SU-DHL-6 (cell line): ENCODE data around the gene PARVB.

Experiments used
- H2AFZ ChIP-seq: fragments of 200-600 bp; sonication (generic); 2 replicates; pipeline ENCODE4 v1.6.1; 2014; ENCODE audit warnings: low read depth, mild to moderate bottlenecking, moderate library complexity, mixed read lengths, antibody characterized with exemption, low read length; ENCODE audit not compliant: severe bottlenecking
- H3F3A ChIP-seq: fragments of 200-600 bp; shearing (Covaris generic); 2 replicates; pipeline ENCODE4 v1.6.0; 2016; ENCODE audit warnings: antibody characterized with exemption, mild to moderate bottlenecking; ENCODE audit not compliant: insufficient read depth
- H3K27ac ChIP-seq: fragments of 200-600 bp; sonication (generic); 2 replicates; pipeline ENCODE4 v1.5.1; 2016; ENCODE audit warnings: low read depth, mild to moderate bottlenecking, low read length, moderate library complexity, mixed read lengths
- H3K27me3 ChIP-seq: fragments of 200-600 bp; sonication (generic), shearing (Covaris generic); 2 replicates; pipeline ENCODE4 v1.6.0; 2014; ENCODE audit warnings: mild to moderate bottlenecking, low read length
- H3K36me3 ChIP-seq: fragments of 200-600 bp; sonication (generic); 2 replicates; pipeline ENCODE4 v1.6.1; 2014; ENCODE audit warnings: mild to moderate bottlenecking, low read length, mixed read lengths
- H3K4me2 ChIP-seq: fragments of 300-600, 200-600 bp; shearing (Covaris generic), sonication (generic); 2 replicates; pipeline ENCODE4 v1.6.0; 2014; ENCODE audit warnings: low read length, low read depth, mild to moderate bottlenecking; ENCODE audit not compliant: poor library complexity, severe bottlenecking
- H3K4me3 ChIP-seq: fragments of 200-600 bp; sonication (generic); 2 replicates; pipeline ENCODE4 v1.5.1; 2014; ENCODE audit warnings: antibody characterized with exemption, low read length, mild to moderate bottlenecking, mixed read lengths; ENCODE audit not compliant: insufficient read depth, poor library complexity, severe bottlenecking
- H3K79me2 ChIP-seq: fragments of 200-600 bp; sonication (generic); 2 replicates; pipeline ENCODE4 v1.6.1; 2014; ENCODE audit warnings: mild to moderate bottlenecking, low read length, moderate library complexity; ENCODE audit not compliant: insufficient read depth
- H3K9ac ChIP-seq: fragments of 200-600 bp; sonication (generic); 2 replicates; pipeline ENCODE4 v1.7.0; 2014; ENCODE audit warnings: mild to moderate bottlenecking, low read length
- H3K9me2 ChIP-seq: fragments of 200-600 bp; sonication (generic); replicated peaks from 2 replicates; pipeline ENCODE4 v1.6.1; 2014; ENCODE audit warnings: low read length; ENCODE audit not compliant: insufficient read depth
- H3K9me3 ChIP-seq: fragments of 200-600 bp; sonication (generic); 2 replicates; pipeline ENCODE4 v1.6.1; 2014; ENCODE audit warnings: low read length, mixed read lengths; ENCODE audit not compliant: insufficient read depth
- H4K20me1 ChIP-seq: fragments of 200-600 bp; sonication (generic); 2 replicates; pipeline ENCODE4 v1.6.1; 2014; ENCODE audit warnings: low read depth, mild to moderate bottlenecking, antibody characterized with exemption, low read length, moderate library complexity, mixed read lengths
- CTCF ChIP-seq: fragments of 200-600 bp; sonication (generic); IDR thresholded peaks from one replicate; pipeline ENCODE4 v1.5.1; 2017; ENCODE audit warnings: antibody characterized with exemption, mild to moderate bottlenecking, low read length, moderate library complexity; ENCODE audit not compliant: insufficient read depth, poor library complexity, severe bottlenecking
- EZH2phosphoT487 ChIP-seq: fragments of 200-600 bp; sonication (generic), shearing (Covaris generic); conservative IDR thresholded peaks from 2 replicates; pipeline ENCODE4 v1.6.1; 2018; ENCODE audit warnings: mild to moderate bottlenecking, antibody characterized with exemption, low read length, moderate library complexity, mixed read lengths

Gene PARVB

GRCh38 chr22:44131989-44132685 is 108.0 kb downstream of the PARVB start:
- no peak for TF ChIP-seq EZH2phosphoT487
- no peak for TF ChIP-seq CTCF
- no peaks in the 10 kb centered on the region for H3F3A ChIP-seq
- H3K9me3 ChIP-seq = 0 out of 2 replicates have a peak, but pooled peaks cover 5% of the 10 kb centered on the region
- no peak overlapping the region for H3K4me3 ChIP-seq
- H4K20me1 ChIP-seq = no peaks in the 10 kb centered on the region
- H3K4me2 ChIP-seq = no peak overlapping the region
- no peak overlapping the region for H3K9ac ChIP-seq
- H2AFZ ChIP-seq = no peak overlapping the region
- no peaks in the 10 kb centered on the region for H3K9me2 ChIP-seq
- H3K27ac ChIP-seq = no peak overlapping the region
- no peaks in the 10 kb centered on the region for H3K79me2 ChIP-seq
- no peaks in the 10 kb centered on the region for H3K36me3 ChIP-seq
- H3K27me3 ChIP-seq = no peaks in the 10 kb centered on the region

- H2AFZ ChIP-seq = no peak overlapping the region
Observed at GRCh38 chr22:44132724-44133123, 108.6 kb downstream of the PARVB start.

GRCh38 chr22:44133161-44133560 is 109.1 kb downstream of the PARVB start:
- no peaks in the 10 kb centered on the region for H3F3A ChIP-seq
- no peak overlapping the region for H3K9ac ChIP-seq
- H3K27me3 ChIP-seq = no peaks in the 10 kb centered on the region
- H3K79me2 ChIP-seq = no peaks in the 10 kb centered on the region
- H3K27ac ChIP-seq = no peak overlapping the region
- no peaks in the 10 kb centered on the region for H3K36me3 ChIP-seq
- H4K20me1 ChIP-seq = no peaks in the 10 kb centered on the region
- 0 out of 2 replicates have a peak, but pooled peaks cover 8% of the 10 kb centered on the region for H3K9me3 ChIP-seq
- no peak for TF ChIP-seq EZH2phosphoT487
- TF ChIP-seq CTCF = no peak
- H3K9me2 ChIP-seq = no peaks in the 10 kb centered on the region
- no peak overlapping the region for H3K4me3 ChIP-seq
- H3K4me2 ChIP-seq = no peak overlapping the region
- H2AFZ ChIP-seq = no peak overlapping the region

More at GRCh38 chr22:44132724-44133123, 108.6 kb downstream of the PARVB start:
- no peaks in the 10 kb centered on the region for H3K27me3 ChIP-seq
- H3K27ac ChIP-seq = no peak overlapping the region
- H3K9ac ChIP-seq = no peak overlapping the region
- TF ChIP-seq EZH2phosphoT487 (no peak), CTCF (no peak)
- H3K9me2 ChIP-seq = no peaks in the 10 kb centered on the region
- H3K4me2 ChIP-seq = no peak overlapping the region
- no peaks in the 10 kb centered on the region for H4K20me1 ChIP-seq
- H3K79me2 ChIP-seq = no peaks in the 10 kb centered on the region
- no peaks in the 10 kb centered on the region for H3K36me3 ChIP-seq
- H3K4me3 ChIP-seq = no peak overlapping the region
- H3F3A ChIP-seq = no peaks in the 10 kb centered on the region
- H3K9me3 ChIP-seq = 0 out of 2 replicates have a peak, but pooled peaks cover 8% of the 10 kb centered on the region
